GM12892 (cell line): ENCODE results near the gene MGST2.

Experiments used
- DNase-seq: peaks from one replicate; pipeline ENCODE4 v3.0.0; 2011; ENCODE audit not compliant: insufficient read length
- FAIRE-seq: peaks from 2 replicates; lab custom pipeline; 2011; peaks lifted over from hg19 to GRCh38; lab: Jason Lieb, UNC
- POLR2A ChIP-seq: IDR thresholded peaks from 2 replicates; pipeline ENCODE4 v1.6.1; 2011; ENCODE audit warnings: low read depth, low read length, control low read depth
- POLR2AphosphoS5 ChIP-seq: IDR thresholded peaks from 2 replicates; pipeline ENCODE4 v1.6.1; 2011; ENCODE audit warnings: low read depth, low read length, control low read depth
- TAF1 ChIP-seq: IDR thresholded peaks from 2 replicates; pipeline ENCODE4 v1.6.1; 2011; ENCODE audit warnings: low read depth, mild to moderate bottlenecking, control low read depth, low read length, borderline replicate concordance

Gene MGST2

GRCh38 chr4:139719381-139720101 is 53.9 kb downstream of the MGST2 start:
- no peak for TF ChIP-seq POLR2AphosphoS5
- TF ChIP-seq POLR2A: no peak
- no peak for TF ChIP-seq TAF1
- DNase-seq (no peak), FAIRE-seq (no peak)

DNA sequence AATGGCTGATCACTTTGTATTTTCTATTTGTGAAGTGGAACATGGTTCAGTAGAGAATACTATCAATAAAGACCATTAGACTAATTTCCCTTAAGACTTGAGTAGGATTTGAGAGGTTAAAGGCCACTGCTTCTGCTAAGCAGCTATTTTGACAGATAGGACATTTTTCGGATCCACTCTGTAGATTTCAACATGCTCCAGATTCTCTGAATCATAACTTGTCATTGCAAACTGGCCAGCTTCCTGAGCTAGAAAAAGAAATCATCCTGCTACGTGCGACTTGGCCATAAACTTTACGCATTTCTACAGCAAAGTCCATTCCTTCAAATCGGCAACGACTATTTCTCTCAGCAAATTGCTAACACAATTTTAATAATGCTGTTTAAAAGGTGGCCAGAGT is 55.2 kb downstream of the MGST2 start:
- no peak for TF ChIP-seq POLR2A
- TF ChIP-seq POLR2AphosphoS5: no peak
- TF ChIP-seq TAF1: no peak
- no peak for DNase-seq
- no peak for FAIRE-seq

DNA sequence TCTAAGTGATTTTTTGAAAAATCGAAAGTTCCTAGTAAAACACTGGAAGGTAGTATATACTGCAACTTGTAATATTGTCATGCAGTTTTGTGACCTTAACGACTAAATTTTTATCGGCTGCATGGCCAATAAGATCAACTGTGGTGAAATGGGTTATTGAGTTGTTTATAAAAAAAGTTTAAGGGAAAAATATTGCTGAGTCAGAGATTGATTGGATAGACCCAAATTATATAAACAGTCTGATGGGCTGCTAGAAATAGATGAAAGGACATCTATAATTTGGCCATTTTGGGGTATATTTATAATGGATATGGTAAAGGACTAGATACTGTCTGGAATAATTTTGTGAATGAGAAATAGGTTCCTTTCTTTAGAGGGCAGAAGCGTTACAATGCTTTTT is 56.2 kb downstream of the MGST2 start:
- TF ChIP-seq TAF1: no peak
- TF ChIP-seq POLR2AphosphoS5: no peak
- TF ChIP-seq POLR2A: no peak
- DNase-seq (no peak), FAIRE-seq (no peak)

GRCh38 chr4:139725236-139725635 is 59.6 kb downstream of the MGST2 start:
- DNase-seq: no peak
- FAIRE-seq: no peak
- TF ChIP-seq TAF1: no peak
- no peak for TF ChIP-seq POLR2A
- TF ChIP-seq POLR2AphosphoS5: no peak

DNA sequence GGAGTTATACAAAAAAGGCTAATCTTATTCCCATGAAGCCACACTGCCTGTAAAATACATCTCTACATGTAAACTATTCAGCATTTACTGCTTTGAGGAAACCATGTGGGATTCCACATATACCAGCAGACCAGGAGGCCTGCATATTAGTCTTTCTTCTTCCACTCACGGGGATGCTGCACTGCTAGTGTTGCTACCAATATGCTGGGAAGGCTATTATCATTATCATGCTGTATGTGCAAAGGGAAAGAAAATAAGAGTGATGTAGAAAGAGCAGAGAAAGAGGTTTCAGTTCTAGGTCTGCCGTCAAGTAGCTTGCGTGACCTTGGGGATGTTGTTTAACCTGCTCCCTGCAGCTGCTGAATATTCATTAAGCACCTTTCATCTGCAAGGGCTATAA is 61.0 kb downstream of the MGST2 start:
- FAIRE-seq (no peak), DNase-seq (no peak)
- TF ChIP-seq POLR2AphosphoS5: no peak
- no peak for TF ChIP-seq TAF1
- TF ChIP-seq POLR2A: no peak

DNA sequence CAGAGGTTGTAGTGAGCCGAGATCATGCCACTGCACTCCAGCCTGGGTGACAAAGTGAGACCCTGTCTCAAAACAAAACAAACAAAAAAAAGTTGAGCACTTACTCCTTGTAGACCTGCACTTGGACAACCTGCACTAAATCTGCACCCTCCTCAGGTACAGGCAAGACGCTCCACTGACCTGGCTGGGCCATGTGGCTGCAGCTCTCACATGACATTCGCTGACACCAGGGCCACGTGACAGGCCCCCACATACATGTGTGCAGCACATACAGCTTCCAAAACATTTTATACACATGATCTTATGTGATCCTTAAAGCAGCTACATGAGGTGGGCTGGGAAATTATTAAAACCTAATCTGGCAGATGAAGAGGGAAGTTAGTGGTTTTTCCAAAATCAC is 62.5 kb downstream of the MGST2 start:
- TF ChIP-seq POLR2A (no peak), POLR2AphosphoS5 (no peak)
- DNase-seq: no peak
- FAIRE-seq: no peak

DNA sequence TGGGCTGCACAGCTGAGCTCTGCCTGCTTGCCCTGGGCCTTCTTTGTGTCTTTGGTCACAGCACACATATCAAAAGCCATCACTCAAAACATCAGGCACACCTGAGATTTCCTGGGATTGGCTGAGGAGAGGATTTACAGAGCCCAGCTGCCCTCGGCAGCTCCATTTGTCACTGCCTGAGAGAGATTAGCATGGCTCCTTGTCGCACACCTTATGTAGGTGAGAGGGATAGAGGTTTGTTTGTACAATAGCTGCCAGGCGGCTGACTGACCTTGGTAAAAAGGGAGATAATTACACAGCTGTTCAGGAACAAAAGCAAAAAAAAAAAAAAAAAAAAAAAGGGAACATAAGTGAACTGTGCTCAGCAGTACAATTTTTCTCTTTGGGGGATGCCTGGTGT is 63.2 kb downstream of the MGST2 start:
- FAIRE-seq (no peak), DNase-seq (no peak)
- TF ChIP-seq POLR2A: no peak
- TF ChIP-seq POLR2AphosphoS5: no peak
- no peak for TF ChIP-seq TAF1

GRCh38 chr4:139732991-139733570 is 67.5 kb downstream of the MGST2 start:
- TF ChIP-seq TAF1: no peak
- no peak for TF ChIP-seq POLR2A
- TF ChIP-seq POLR2AphosphoS5: no peak
- FAIRE-seq (no peak), DNase-seq (no peak)

DNA sequence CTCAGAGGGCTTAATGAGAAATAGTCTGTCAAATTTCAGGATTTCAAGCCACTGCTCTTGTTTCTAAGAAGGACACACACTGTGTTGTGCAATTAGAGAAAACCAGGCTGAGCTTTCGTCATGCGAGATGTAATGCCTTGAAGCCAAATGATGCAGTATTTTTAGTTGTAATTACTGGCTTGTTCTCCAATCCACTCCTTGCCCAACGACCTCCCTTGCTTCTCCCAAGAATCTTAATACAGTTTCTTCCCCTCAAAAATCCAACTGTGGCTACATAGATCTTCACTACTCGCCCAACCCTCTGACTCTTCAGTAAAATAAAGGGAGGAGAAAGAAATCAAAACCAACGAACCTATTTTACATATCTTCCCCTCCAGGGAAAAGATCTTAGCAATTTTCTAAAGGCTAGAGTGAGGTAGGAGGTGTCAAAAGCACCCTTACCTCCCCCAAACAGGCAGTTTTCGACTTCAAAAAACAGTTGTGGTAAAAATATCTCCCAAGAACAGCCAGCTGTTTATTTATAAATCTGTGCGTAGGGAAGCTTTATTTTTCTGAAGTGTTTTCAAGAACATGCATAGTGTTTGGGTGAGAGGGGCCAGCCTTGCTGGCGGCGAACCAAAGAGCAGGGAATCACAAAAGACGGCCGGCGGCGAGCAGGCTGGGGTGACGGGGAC is 68.7 kb downstream of the MGST2 start:
- no peak for FAIRE-seq
- TF ChIP-seq POLR2A (no peak), POLR2AphosphoS5 (no peak), TAF1 (no peak)
- DNase-seq: no peak

GRCh38 chr4:139734875-139735380 is 69.3 kb downstream of the MGST2 start:
- TF ChIP-seq POLR2AphosphoS5 (no peak), TAF1 (no peak), POLR2A (no peak)
- DNase-seq: peak; percentile 52
- no peak for FAIRE-seq

DNA sequence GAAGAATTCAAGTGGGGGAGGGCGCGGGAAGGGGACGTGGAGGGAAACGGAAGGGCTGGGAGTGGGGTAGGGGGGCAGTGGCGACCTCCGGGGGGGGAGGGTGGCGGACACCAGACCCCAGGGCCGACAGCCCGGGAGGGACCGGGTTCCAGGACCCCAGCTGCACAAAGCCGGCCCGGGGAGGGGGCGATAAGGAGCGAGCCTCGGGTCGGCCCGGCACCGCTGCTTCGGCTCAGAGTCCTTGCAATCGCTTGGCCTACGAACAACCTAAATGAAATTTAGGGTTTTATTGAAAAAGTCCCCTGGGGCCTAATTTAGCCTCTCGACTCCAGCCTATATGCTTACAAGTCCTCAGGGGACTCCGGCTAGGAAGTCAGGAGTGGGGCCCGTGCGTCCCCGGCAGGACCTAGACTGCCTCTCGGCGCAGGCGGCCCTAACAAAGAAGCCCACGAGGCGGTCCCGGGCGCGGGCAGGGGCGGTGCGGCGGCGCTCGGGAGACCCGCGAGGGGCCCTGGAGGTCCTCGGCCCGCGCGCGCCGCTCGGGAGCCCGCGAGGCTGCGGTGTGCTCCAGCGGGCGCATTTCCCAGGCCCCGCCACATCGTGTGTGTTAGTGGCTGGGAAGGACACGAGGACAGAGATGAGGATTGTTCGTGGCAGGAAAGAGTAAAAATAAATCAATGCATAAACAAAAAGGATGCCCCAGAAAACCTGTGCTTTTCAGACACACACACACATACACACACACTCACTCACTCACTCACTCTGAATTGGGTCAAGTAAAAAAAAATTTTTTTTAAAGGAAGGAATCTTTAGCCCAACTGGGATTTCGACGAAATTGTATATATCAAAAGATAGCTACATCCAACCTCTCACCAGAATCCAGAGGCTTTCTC is 70.0 kb downstream of the MGST2 start:
- TF ChIP-seq TAF1: no peak
- FAIRE-seq (no peak), DNase-seq (no peak)

DNA sequence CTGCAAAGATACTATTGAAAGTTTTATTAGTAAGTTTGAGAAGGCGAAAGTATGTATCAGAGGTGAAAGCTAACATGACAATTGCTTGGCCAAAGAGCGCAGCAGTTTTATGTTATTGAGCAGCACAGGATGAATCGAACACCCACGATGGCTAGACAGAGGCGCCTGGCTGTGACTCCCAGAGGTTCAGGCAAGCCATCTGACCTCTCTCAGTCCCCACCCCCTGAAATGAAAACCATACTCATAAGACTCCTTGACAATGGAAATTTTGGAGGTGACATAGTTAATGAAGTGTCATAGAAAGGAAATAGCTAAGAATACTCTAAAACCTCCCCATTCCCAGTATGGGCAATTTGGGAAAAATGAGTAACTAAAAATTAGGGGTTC is 70.6 kb downstream of the MGST2 start:
- FAIRE-seq: no peak
- TF ChIP-seq POLR2AphosphoS5 (no peak), POLR2A (no peak), TAF1 (no peak)

More for the DNA sequence above, 70.6 kb downstream of the MGST2 start:
- no peak for DNase-seq
